NB4 (cell line): ENCODE measurements around the gene TELO2.

Source experiments
- CTCF ChIP-seq: IDR thresholded peaks from one replicate; pipeline ENCODE4 v1.5.1; 2012; ENCODE audit warnings: low read depth, low read length
- MAX ChIP-seq: IDR thresholded peaks from 2 replicates; pipeline ENCODE4 v1.6.1; 2011; ENCODE audit warnings: low read depth, low read length
- MYC ChIP-seq: IDR thresholded peaks from 2 replicates; pipeline ENCODE4 v1.6.1; 2011; ENCODE audit warnings: low read depth, low read length

GRCh38 chr16:1527836-1528811, 35.0 kb downstream of the TELO2 start:
- no peak for TF ChIP-seq CTCF
- no peak for TF ChIP-seq MAX
- TF ChIP-seq MYC, result no peak
